HepG2 (cell line): ENCODE data around the gene TIAM2.

ENCODE experiments used
- BRCA1 ChIP-seq: sonication (generic); formaldehyde crosslinking; IDR thresholded peaks from 2 replicates; pipeline ENCODE4 v1.4.0; 2020; ENCODE audit warnings: missing genetic modification reagents
- MXD4 ChIP-seq: IDR thresholded peaks from 2 replicates; pipeline ENCODE4 v1.6.1; 2016; ENCODE audit warnings: mild to moderate bottlenecking, missing biosample characterization, missing genetic modification reagents
- SNRNP70 ChIP-seq: fragments of 200-400 bp; formaldehyde crosslinking; IDR thresholded peaks from 2 replicates; pipeline ENCODE4 v1.6.1; 2017; ENCODE audit warnings: mild to moderate bottlenecking, low read depth, low read length, moderate library complexity
- ZZZ3 ChIP-seq: sonication (generic); formaldehyde crosslinking; IDR thresholded peaks from 2 replicates; pipeline ENCODE4 v1.4.0; 2020; ENCODE audit warnings: missing genetic modification reagents, mild to moderate bottlenecking, borderline replicate concordance
- TF ChIP-seq, protein P1 (sequence below): sonication (generic); formaldehyde crosslinking; IDR thresholded peaks from 2 replicates; pipeline ENCODE4 v1.8.0; 2023; ENCODE audit warnings: mild to moderate bottlenecking, missing genetic modification reagents
- TF ChIP-seq, protein P2 (sequence below): sonication (generic); formaldehyde crosslinking; IDR thresholded peaks from 2 replicates; pipeline ENCODE4 v1.4.0; 2020; ENCODE audit warnings: missing genetic modification reagents, mild to moderate bottlenecking, borderline replicate concordance

DNA sequence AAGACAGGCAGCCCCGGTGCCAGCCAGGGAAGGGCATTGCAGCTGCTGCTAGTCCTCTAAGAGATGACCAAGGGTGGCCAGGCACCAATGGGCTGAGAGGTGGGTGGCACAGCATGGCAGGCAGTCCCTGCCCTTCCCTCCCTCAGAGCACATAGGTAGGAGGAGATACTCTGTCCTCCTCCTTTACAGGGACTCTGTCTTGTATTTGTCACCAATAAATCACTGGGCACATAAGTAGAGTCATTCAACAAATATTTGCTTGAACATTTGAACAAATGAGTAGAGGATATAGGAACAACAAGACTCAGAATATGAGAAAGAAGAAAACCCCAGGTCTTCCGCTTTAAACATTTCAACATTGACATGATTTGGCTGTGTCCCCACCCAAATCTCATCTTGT, 199.3 kb downstream of the TIAM2 start:
- TF ChIP-seq, protein P1, sequence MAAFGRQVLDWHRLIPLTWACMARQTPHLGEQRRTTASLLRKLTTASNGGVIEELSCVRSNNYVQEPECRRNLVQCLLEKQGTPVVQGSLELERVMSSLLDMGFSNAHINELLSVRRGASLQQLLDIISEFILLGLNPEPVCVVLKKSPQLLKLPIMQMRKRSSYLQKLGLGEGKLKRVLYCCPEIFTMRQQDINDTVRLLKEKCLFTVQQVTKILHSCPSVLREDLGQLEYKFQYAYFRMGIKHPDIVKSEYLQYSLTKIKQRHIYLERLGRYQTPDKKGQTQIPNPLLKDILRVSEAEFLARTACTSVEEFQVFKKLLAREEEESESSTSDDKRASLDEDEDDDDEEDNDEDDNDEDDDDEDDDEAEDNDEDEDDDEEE = no peak
- TF ChIP-seq, protein P2, sequence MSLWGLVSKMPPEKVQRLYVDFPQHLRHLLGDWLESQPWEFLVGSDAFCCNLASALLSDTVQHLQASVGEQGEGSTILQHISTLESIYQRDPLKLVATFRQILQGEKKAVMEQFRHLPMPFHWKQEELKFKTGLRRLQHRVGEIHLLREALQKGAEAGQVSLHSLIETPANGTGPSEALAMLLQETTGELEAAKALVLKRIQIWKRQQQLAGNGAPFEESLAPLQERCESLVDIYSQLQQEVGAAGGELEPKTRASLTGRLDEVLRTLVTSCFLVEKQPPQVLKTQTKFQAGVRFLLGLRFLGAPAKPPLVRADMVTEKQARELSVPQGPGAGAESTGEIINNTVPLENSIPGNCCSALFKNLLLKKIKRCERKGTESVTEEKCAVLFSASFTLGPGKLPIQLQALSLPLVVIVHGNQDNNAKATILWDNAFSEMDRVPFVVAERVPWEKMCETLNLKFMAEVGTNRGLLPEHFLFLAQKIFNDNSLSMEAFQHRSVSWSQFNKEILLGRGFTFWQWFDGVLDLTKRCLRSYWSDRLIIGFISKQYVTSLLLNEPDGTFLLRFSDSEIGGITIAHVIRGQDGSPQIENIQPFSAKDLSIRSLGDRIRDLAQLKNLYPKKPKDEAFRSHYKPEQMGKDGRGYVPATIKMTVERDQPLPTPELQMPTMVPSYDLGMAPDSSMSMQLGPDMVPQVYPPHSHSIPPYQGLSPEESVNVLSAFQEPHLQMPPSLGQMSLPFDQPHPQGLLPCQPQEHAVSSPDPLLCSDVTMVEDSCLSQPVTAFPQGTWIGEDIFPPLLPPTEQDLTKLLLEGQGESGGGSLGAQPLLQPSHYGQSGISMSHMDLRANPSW = no peak
- no peak for TF ChIP-seq ZZZ3 (CRISPR knock-in tag)
- TF ChIP-seq SNRNP70 = no peak
- TF ChIP-seq MXD4 (CRISPR knock-in tag) = no peak
- TF ChIP-seq BRCA1 = no peak
